ENCODE results near the gene OAT. TPM values are rescaled to one million over a fixed set of nuclear protein-coding genes. Genes with fewer than 3 reads are reported as not detected.
A peak's percentile ranks its signal among the peaks of the same experiment; 100 is the strongest.

Gene OAT
- total and polyA plus RNA-seq, 10 of the 15 experiments (the other 5 are each of a cell fraction or from before 2014, with no cell fraction given), result 1.2 to 9.8 (median 1.6) TPM

DNA sequence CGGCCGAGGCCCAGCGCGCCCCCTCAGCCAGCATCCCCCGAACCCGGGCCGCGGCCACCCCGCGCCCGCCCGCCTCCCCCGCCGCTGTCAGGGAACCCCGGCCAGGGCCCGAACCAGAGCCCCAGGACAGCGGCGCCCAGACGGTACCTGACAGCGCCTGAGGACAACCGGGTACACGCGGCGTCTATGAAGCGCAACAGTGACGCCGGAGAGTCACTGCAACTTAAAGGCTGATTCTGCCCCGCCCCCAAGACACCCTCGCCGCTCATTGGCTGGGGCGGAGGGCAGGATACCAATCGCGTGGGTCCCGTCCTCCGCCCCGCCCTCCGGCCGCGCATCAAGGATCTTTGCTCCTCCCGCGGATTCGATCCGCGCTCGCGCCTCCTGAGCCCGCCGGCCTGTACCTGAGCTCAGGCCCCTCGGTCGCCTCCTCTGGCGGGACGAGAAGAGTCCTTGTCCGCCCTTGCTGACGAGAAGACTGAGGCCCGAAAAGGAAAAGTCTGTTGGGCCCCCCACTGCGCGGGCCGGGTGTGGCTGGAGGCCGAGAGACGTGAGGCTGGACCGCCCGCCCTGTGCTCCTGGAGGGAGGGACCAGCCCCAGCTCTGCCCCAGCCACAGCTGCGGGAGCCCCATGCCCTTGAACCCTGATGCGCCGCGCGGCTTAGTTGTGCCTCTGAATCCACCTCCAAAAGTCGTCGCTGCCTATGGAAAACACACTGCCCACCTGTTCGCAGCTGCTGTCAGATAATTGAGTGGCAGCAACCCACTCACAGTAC lies at the start of gene OAT (continued):
- TF ChIP-seq, protein P1, sequence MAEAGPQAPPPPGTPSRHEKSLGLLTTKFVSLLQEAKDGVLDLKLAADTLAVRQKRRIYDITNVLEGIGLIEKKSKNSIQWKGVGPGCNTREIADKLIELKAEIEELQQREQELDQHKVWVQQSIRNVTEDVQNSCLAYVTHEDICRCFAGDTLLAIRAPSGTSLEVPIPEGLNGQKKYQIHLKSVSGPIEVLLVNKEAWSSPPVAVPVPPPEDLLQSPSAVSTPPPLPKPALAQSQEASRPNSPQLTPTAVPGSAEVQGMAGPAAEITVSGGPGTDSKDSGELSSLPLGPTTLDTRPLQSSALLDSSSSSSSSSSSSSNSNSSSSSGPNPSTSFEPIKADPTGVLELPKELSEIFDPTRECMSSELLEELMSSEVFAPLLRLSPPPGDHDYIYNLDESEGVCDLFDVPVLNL (IDR thresholded peaks at IDR 0.05; ENCODE audit: low read depth, low read length), result no peak
- TF ChIP-seq, protein P2, sequence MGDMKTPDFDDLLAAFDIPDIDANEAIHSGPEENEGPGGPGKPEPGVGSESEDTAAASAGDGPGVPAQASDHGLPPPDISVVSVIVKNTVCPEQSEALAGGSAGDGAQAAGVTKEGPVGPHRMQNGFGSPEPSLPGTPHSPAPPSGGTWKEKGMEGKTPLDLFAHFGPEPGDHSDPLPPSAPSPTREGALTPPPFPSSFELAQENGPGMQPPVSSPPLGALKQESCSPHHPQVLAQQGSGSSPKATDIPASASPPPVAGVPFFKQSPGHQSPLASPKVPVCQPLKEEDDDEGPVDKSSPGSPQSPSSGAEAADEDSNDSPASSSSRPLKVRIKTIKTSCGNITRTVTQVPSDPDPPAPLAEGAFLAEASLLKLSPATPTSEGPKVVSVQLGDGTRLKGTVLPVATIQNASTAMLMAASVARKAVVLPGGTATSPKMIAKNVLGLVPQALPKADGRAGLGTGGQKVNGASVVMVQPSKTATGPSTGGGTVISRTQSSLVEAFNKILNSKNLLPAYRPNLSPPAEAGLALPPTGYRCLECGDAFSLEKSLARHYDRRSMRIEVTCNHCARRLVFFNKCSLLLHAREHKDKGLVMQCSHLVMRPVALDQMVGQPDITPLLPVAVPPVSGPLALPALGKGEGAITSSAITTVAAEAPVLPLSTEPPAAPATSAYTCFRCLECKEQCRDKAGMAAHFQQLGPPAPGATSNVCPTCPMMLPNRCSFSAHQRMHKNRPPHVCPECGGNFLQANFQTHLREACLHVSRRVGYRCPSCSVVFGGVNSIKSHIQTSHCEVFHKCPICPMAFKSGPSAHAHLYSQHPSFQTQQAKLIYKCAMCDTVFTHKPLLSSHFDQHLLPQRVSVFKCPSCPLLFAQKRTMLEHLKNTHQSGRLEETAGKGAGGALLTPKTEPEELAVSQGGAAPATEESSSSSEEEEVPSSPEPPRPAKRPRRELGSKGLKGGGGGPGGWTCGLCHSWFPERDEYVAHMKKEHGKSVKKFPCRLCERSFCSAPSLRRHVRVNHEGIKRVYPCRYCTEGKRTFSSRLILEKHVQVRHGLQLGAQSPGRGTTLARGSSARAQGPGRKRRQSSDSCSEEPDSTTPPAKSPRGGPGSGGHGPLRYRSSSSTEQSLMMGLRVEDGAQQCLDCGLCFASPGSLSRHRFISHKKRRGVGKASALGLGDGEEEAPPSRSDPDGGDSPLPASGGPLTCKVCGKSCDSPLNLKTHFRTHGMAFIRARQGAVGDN (IDR thresholded peaks at IDR 0.05), result peak; percentile 52
- TF ChIP-seq FOXM1 (IDR thresholded peaks at IDR 0.05; ENCODE audit: low read depth, low read length) (no peak), RFX5 (IDR thresholded peaks at IDR 0.05; ENCODE audit: low read depth, low read length) (peak; percentile 79), KDM1A (IDR thresholded peaks at IDR 0.05; ENCODE audit: borderline replicate concordance) (no peak), NR2C1 (IDR thresholded peaks at IDR 0.05) (no peak), RAD51 (IDR thresholded peaks at IDR 0.05) (no peak), KLF5 (IDR thresholded peaks at IDR 0.05; ENCODE audit: partially characterized antibody) (no peak), SP1 (IDR thresholded peaks at IDR 0.05; ENCODE audit: low read depth, low read length) (peak; percentile 88), CREB1 (IDR thresholded peaks at IDR 0.05; ENCODE audit: low read depth) (peak; percentile 62; the same call in 1 of the 2 replicates), KAT2A (conservative IDR thresholded peaks at IDR 0.05; ENCODE audit: control insufficient read depth, low read depth, low read length) (no peak), STAT3 (IDR thresholded peaks at IDR 0.05; ENCODE audit: low read depth, low read length) (no peak), NR2C2 (IDR thresholded peaks at IDR 0.05; ENCODE audit: borderline replicate concordance, control insufficient read depth, insufficient read length, low read depth) (no peak), PAX5 (IDR thresholded peaks at IDR 0.05; ENCODE audit: borderline replicate concordance, low read depth, low read length) (0 out of 2 replicates have a peak, but pooled peaks have one; percentile 8), ZSCAN29 (IDR thresholded peaks at IDR 0.05) (no peak), CBX5 (IDR thresholded peaks at IDR 0.05; ENCODE audit: low read depth) (no peak), LARP7 (IDR thresholded peaks at IDR 0.05) (no peak), MEF2A (IDR thresholded peaks at IDR 0.05; ENCODE audit: insufficient read depth, low read depth, low read length) (no peak), IRF4 (IDR thresholded peaks at IDR 0.05; ENCODE audit: low read depth, low read length) (no peak)
- TF ChIP-seq, protein P3, sequence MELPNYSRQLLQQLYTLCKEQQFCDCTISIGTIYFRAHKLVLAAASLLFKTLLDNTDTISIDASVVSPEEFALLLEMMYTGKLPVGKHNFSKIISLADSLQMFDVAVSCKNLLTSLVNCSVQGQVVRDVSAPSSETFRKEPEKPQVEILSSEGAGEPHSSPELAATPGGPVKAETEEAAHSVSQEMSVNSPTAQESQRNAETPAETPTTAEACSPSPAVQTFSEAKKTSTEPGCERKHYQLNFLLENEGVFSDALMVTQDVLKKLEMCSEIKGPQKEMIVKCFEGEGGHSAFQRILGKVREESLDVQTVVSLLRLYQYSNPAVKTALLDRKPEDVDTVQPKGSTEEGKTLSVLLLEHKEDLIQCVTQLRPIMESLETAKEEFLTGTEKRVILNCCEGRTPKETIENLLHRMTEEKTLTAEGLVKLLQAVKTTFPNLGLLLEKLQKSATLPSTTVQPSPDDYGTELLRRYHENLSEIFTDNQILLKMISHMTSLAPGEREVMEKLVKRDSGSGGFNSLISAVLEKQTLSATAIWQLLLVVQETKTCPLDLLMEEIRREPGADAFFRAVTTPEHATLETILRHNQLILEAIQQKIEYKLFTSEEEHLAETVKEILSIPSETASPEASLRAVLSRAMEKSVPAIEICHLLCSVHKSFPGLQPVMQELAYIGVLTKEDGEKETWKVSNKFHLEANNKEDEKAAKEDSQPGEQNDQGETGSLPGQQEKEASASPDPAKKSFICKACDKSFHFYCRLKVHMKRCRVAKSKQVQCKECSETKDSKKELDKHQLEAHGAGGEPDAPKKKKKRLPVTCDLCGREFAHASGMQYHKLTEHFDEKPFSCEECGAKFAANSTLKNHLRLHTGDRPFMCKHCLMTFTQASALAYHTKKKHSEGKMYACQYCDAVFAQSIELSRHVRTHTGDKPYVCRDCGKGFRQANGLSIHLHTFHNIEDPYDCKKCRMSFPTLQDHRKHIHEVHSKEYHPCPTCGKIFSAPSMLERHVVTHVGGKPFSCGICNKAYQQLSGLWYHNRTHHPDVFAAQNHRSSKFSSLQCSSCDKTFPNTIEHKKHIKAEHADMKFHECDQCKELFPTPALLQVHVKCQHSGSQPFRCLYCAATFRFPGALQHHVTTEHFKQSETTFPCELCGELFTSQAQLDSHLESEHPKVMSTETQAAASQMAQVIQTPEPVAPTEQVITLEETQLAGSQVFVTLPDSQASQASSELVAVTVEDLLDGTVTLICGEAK (IDR thresholded peaks at IDR 0.05; ENCODE audit: borderline replicate concordance), result no peak

Measured in GM12878 (cell line).